IPS DF 4.7 (cell line): ENCODE measurements around the gene HIRIP3.
A peak's percentile ranks its signal among the peaks of the same experiment; 100 is the strongest.

Experiments
- DNase-seq: peaks from one replicate; pipeline ENCODE4 v3.0.0-alpha.2; 2013; ENCODE audit warnings: low spot score; ENCODE audit errors: extremely low read depth

HIRIP3 gene

GRCh38 chr16:29999605-30000004 is 4.2 kb upstream of the HIRIP3 start:
- no peak for DNase-seq

GRCh38 chr16:29996766-29997250 is 1.4 kb upstream of the HIRIP3 start:
- DNase-seq = no peak

GRCh38 chr16:29995911-29996765 is 721 bp upstream of the HIRIP3 start, which contains the start of gene INO80E:
Gene INO80E, plus strand, starts transcription at chr16:29996241. Its CDS starts 70 bp downstream, at chr16:29996311.
- DNase-seq = peak; percentile 93

DNA sequence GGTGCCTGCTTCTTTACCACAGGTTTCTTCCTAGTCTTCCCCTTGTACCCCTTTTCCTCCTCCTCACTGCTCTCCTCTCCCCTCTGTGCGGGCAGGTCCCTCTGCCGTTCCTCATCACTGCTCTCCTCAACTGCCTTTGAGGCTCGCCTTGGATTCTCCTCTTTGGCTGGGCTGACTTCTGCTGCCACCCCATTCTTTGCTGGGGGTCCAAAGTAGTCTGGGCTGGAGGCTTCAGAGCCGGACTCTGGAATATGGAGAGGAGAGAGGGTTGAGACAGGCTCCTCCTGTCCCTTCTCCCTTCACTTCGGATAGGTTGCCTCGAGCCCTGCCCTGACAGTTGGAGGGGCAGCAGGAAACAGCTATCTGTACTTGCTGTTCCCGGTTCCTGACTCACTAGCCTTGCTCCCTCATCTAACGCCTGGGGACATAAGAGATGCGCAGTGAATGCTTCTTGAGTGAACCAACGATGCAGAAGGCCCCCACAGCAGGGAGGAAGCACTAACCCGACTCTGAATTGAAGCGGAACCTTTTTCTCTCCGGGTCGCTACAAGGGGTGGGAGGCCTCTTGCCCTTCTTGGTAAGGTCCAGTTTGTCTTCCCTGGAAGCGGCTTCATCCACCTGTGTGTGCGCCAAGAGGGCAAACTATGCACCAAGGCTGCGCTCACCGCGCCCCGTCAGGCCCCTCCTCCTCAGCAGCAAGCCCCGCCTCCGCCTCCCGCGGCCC is 655 bp downstream of the HIRIP3 start:
- no peak for DNase-seq

GRCh38 chr16:29993903-29994599 is 1.4 kb downstream of the HIRIP3 start:
- no peak for DNase-seq

GRCh38 chr16:29993191-29993902 is 2.1 kb downstream of the HIRIP3 start:
- no peak for DNase-seq

- no peak for DNase-seq
Observed at GRCh38 chr16:29992344-29992967, 3.0 kb downstream of the HIRIP3 start.

- DNase-seq = no peak
Observed at GRCh38 chr16:29991571-29991904, 3.9 kb downstream of the HIRIP3 start.

DNA sequence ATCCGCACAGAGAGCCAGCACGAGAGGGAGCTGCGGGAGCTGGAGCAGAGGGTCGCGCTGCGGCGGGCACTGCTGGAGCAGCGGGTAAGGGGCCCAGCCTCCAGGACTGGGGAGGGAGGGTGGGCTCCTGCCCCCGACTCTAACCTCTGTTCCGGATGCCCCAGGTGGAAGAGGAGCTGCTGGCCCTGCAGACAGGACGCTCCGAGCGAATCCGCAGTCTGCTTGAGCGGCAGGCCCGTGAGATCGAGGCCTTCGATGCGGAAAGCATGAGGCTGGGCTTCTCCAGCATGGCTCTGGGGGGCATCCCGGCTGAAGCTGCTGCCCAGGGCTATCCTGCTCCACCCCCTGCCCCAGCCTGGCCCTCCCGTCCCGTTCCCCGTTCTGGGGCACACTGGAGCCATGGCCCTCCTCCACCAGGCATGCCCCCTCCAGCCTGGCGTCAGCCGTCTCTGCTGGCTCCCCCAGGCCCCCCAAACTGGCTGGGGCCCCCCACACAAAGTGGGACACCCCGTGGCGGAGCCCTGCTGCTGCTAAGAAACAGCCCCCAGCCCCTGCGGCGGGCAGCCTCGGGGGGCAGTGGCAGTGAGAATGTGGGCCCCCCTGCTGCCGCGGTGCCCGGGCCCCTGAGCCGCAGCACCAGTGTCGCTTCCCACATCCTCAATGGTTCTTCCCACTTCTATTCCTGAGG is 4.4 kb downstream of the HIRIP3 start:
- no peak for DNase-seq

DNA sequence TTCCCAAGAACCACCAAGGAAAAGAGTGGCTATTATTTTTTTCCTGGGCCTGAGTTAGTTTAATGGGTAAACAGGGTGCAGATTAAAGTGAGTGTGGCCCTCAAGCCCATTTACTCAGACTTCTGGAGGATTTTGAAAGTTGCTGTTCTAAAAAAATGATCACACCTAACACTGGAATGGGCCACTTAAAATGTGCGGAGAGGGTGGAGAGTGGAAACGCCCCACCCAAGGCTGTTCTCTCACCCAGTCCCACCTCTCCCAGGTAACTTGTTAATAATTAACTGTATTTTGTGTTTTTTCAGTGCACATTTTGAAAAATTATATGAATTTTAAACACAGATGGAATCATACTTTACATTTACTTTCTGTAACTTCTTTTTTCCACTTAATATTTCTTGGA is 5.4 kb downstream of the HIRIP3 start:
- DNase-seq = no peak

GRCh38 chr16:29989111-29989858 is 6.1 kb downstream of the HIRIP3 start:
- no peak for DNase-seq

DNA sequence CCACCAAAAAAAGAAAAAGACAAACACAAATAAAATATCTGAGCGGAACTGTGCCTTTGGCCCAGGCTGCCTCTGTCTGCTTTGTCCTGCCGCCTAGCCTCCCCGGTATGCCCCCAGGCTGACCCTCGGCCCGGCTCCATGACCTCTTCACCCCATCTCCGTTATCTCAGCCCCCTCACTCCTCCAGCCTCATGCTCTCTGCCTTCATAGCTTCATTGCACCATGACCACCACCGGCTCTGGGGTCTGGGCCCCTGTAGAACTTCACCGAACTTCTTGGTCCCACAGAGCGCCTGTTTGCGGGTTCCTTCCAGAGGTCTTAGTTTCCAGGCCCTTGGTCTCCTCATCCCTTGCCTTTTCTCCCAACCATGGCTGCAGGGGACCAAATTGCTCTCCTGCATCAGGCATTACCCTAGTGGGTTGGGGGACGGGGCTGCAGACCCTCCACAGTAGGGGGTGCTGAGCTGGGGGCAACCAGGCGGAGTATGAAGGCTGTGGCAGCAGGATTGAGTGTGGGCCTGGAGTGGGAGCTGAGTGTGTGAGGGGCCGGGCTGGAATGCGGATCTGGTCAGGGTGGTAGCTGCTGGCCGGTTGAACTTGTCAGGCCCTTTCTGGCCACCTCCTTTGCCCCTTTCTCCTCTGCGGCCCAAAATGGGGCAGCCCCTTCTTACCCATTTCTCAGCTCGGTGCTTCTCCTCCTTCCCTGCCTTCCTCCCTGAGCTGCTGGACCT is 6.9 kb downstream of the HIRIP3 start:
- DNase-seq = no peak

GRCh38 chr16:29987371-29988085 is 7.9 kb downstream of the HIRIP3 start:
- DNase-seq = no peak

DNA sequence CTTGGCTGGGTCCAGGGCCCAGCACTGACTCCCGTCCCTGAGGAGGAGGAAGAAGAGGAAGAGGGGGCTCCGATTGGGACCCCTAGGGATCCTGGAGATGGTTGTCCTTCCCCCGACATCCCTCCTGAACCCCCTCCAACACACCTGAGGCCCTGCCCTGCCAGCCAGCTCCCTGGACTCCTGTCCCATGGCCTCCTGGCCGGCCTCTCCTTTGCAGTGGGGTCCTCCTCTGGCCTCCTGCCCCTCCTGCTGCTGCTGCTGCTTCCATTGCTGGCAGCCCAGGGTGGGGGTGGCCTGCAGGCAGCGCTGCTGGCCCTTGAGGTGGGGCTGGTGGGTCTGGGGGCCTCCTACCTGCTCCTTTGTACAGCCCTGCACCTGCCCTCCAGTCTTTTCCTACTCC is 8.5 kb downstream of the HIRIP3 start:
- no peak for DNase-seq

- no peak for DNase-seq
Observed at GRCh38 chr16:29986231-29986630, 9.2 kb downstream of the HIRIP3 start.

GRCh38 chr16:29985271-29985811 is 10.1 kb downstream of the HIRIP3 start:
- DNase-seq = no peak

DNA sequence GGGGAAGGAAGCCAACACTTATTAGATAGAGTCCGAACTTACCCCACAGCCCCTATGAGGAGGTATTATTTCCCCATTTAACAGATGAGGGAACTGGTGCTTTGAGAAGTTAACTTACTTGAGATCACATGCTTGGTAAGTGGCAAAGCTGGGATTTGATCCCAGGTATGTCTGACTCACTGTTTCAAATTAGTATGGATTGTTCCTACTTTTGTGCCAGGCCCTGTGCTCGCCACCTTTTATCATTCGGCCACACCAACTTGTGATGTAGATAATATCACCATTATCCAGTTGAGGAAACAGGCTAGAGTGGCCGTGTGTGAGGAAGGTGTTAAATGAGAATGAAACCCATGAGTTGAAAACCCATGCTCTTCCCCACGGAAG is 10.7 kb downstream of the HIRIP3 start:
- DNase-seq = no peak
